MM.1S (cell line): Measurements from ENCODE around the gene RPS14.
"Not testable (repeated sequence)": the region's sequence is repeated elsewhere in the genome, so short reads cannot be mapped to it uniquely, and the experiment has no call there.

Experiments
- DNase-seq: peaks from one replicate; pipeline ENCODE4 v3.0.0-alpha.2; 2015
- H2AFZ ChIP-seq: fragments of 300-600 bp; sonication (generic); 2 replicates; pipeline ENCODE4 v1.6.0; 2016; ENCODE audit warnings: antibody characterized with exemption, low read length
- H3F3A ChIP-seq: fragments of 300-600 bp; sonication (generic); 2 replicates; pipeline ENCODE4 v1.6.1; 2016; ENCODE audit warnings: mild to moderate bottlenecking, antibody characterized with exemption, low read length, moderate library complexity, mixed read lengths; ENCODE audit not compliant: insufficient read depth
- H3K27ac ChIP-seq: fragments of 300-600 bp; sonication (generic); 2 replicates; pipeline ENCODE4 v1.5.1; 2016; ENCODE audit warnings: mild to moderate bottlenecking, low read length
- H3K27me3 ChIP-seq: fragments of 300-600 bp; sonication (generic); replicated peaks from 2 replicates; pipeline ENCODE4 v1.6.0; 2016; ENCODE audit warnings: low read length; ENCODE audit not compliant: insufficient read depth
- H3K36me3 ChIP-seq: fragments of 300-600 bp; sonication (generic); replicated peaks from 2 replicates; pipeline ENCODE4 v1.6.1; 2016; ENCODE audit warnings: mild to moderate bottlenecking, low read length, mixed read lengths; ENCODE audit not compliant: insufficient read depth
- H3K4me1 ChIP-seq: fragments of 300-600 bp; sonication (generic); 2 replicates; pipeline ENCODE4 v1.6.1; 2016; ENCODE audit warnings: low read length, mixed read lengths
- H3K4me2 ChIP-seq: fragments of 300-600 bp; sonication (generic); 2 replicates; pipeline ENCODE4 v1.6.0; 2016; ENCODE audit warnings: low read depth, low read length
- H3K4me3 ChIP-seq: fragments of 300-600 bp; sonication (generic); 2 replicates; pipeline ENCODE4 v1.5.1; 2016; ENCODE audit warnings: low read length, mixed read lengths
- H3K79me2 ChIP-seq: fragments of 300-600 bp; sonication (generic); 2 replicates; pipeline ENCODE4 v1.6.1; 2016; ENCODE audit warnings: mixed run types, low read length, mixed read lengths
- H3K9ac ChIP-seq: fragments of 300-600 bp; sonication (generic); 2 replicates; pipeline ENCODE4 v1.6.1; 2016; ENCODE audit warnings: low read length, mixed read lengths
- H3K9me2 ChIP-seq: fragments of 300-600 bp; sonication (generic); replicated peaks from 2 replicates; pipeline ENCODE4 v1.6.1; 2016; ENCODE audit warnings: mild to moderate bottlenecking, low read length, mixed read lengths; ENCODE audit not compliant: insufficient read depth
- H3K9me3 ChIP-seq: fragments of 300-600 bp; sonication (generic); replicated peaks from 2 replicates; pipeline ENCODE4 v1.6.1; 2016; ENCODE audit warnings: mild to moderate bottlenecking, low read length, mixed read lengths; ENCODE audit not compliant: insufficient read depth
- H4K20me1 ChIP-seq: fragments of 300-600 bp; sonication (generic); 2 replicates; pipeline ENCODE4 v1.6.1; 2016; ENCODE audit warnings: mild to moderate bottlenecking, low read length, moderate library complexity, mixed read lengths; ENCODE audit not compliant: insufficient read depth
- EZH2 ChIP-seq: fragments of 300-600 bp; sonication (generic); optimal IDR thresholded peaks from 2 replicates; pipeline ENCODE3; 2017; ENCODE audit warnings: low read depth, mild to moderate bottlenecking, antibody characterized with exemption, low read length, mixed read lengths
- EZH2phosphoT487 ChIP-seq: fragments of 300-600 bp; sonication (generic); IDR thresholded peaks from 2 replicates; pipeline ENCODE4 v1.6.1; 2018; ENCODE audit warnings: antibody characterized with exemption, low read length
- TF ChIP-seq, protein P1 (sequence below): fragments of 300-600 bp; sonication (generic); IDR thresholded peaks from 2 replicates; pipeline ENCODE4 v1.5.1; 2016; ENCODE audit warnings: antibody characterized with exemption, low read length, mixed read lengths

The RPS14 gene

GRCh38 chr5:150484964-150485692 is 35.6 kb upstream of the RPS14 start:
- H3K9me3 ChIP-seq, result no peaks in the 10 kb centered on the region

DNA sequence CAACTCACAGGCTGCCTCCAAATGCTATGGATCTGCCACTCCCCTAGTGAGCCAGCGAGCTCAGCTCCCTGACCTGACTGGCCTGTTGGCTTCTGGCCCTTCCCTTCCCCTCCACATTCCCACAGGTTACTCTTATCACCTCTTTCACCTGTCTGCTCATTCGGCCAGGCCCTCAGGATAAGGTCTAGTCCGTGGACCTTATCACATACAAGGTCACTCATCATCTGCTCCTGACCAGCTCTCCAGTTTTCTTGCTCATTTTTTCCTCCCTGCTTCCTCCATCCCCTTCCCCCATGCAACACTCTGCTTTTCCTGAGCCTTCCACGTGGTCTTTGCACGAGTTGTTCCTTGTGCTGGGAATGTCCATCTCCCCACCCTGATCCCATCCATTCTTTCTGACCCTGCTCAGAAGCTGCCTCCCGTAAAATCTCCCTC is 32.5 kb upstream of the RPS14 start:
- Histone ChIP-seq H3K4me1 (peaks cover 25% of the 10 kb centered on the region), H3K79me2 (peaks cover 5% of the 10 kb centered on the region), H3K9me2 (no peaks in the 10 kb centered on the region), H3K9ac (no peak overlapping the region), H3F3A (peaks cover 18% of the 10 kb centered on the region), H3K27ac (no peak overlapping the region), H3K27me3 (no peaks in the 10 kb centered on the region), H3K9me3 (no peaks in the 10 kb centered on the region), H4K20me1 (no peaks in the 10 kb centered on the region), H2AFZ (no peak overlapping the region), H3K36me3 (no peaks in the 10 kb centered on the region), H3K4me2 (no peak overlapping the region), H3K4me3 (no peak overlapping the region)
- no peak for DNase-seq
- no peak for TF ChIP-seq EZH2phosphoT487
- TF ChIP-seq, protein P1, sequence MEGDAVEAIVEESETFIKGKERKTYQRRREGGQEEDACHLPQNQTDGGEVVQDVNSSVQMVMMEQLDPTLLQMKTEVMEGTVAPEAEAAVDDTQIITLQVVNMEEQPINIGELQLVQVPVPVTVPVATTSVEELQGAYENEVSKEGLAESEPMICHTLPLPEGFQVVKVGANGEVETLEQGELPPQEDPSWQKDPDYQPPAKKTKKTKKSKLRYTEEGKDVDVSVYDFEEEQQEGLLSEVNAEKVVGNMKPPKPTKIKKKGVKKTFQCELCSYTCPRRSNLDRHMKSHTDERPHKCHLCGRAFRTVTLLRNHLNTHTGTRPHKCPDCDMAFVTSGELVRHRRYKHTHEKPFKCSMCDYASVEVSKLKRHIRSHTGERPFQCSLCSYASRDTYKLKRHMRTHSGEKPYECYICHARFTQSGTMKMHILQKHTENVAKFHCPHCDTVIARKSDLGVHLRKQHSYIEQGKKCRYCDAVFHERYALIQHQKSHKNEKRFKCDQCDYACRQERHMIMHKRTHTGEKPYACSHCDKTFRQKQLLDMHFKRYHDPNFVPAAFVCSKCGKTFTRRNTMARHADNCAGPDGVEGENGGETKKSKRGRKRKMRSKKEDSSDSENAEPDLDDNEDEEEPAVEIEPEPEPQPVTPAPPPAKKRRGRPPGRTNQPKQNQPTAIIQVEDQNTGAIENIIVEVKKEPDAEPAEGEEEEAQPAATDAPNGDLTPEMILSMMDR, result no peak
- TF ChIP-seq EZH2, result no peak

More at GRCh38 chr5:150484964-150485692, 35.6 kb upstream of the RPS14 start:
- Histone ChIP-seq H3F3A (peaks cover 13% of the 10 kb centered on the region), H3K27ac (no peak overlapping the region), H4K20me1 (no peaks in the 10 kb centered on the region), H3K79me2 (peaks cover 32% of the 10 kb centered on the region), H2AFZ (peak overlapping the region; percentile 73), H3K9ac (peak overlapping the region; percentile 83; the same call in 1 of the 2 replicates), H3K9me2 (no peaks in the 10 kb centered on the region), H3K27me3 (no peaks in the 10 kb centered on the region), H3K4me2 (peak overlapping the region; percentile 67; the same call in 1 of the 2 replicates), H3K4me3 (peak overlapping the region; percentile 82), H3K4me1 (peaks cover 34% of the 10 kb centered on the region), H3K36me3 (no peaks in the 10 kb centered on the region)
- DNase-seq, result no peak
- TF ChIP-seq EZH2phosphoT487, result no peak

GRCh38 chr5:150481708-150481965 is 32.1 kb upstream of the RPS14 start:
- H3K4me1 ChIP-seq, result peaks cover 29% of the 10 kb centered on the region
- no peaks in the 10 kb centered on the region for H4K20me1 ChIP-seq
- H3K9me3 ChIP-seq, result no peaks in the 10 kb centered on the region
- H3K9ac ChIP-seq, result no peak overlapping the region
- no peak overlapping the region for H3K27ac ChIP-seq
- peaks cover 2% of the 10 kb centered on the region for H3K79me2 ChIP-seq
- TF ChIP-seq, protein P1, result no peak
- TF ChIP-seq EZH2phosphoT487 (no peak), EZH2 (no peak)
- no peak overlapping the region for H2AFZ ChIP-seq
- no peaks in the 10 kb centered on the region for H3K27me3 ChIP-seq
- no peak overlapping the region for H3K4me2 ChIP-seq
- H3F3A ChIP-seq, result peaks cover 19% of the 10 kb centered on the region
- H3K9me2 ChIP-seq, result no peaks in the 10 kb centered on the region
- H3K4me3 ChIP-seq, result no peak overlapping the region
- no peak for DNase-seq
- H3K36me3 ChIP-seq, result no peaks in the 10 kb centered on the region

GRCh38 chr5:150479416-150479815 is 29.9 kb upstream of the RPS14 start:
- H3K4me3 ChIP-seq, result no peak overlapping the region
- peaks cover 33% of the 10 kb centered on the region for H3K4me1 ChIP-seq
- H3K9ac ChIP-seq, result no peak overlapping the region
- no peaks in the 10 kb centered on the region for H3K27me3 ChIP-seq
- no peak overlapping the region for H3K4me2 ChIP-seq
- H3K79me2 ChIP-seq, result no peaks in the 10 kb centered on the region
- H3K9me3 ChIP-seq, result no peaks in the 10 kb centered on the region
- no peaks in the 10 kb centered on the region for H3K36me3 ChIP-seq
- H4K20me1 ChIP-seq, result no peaks in the 10 kb centered on the region
- H3K9me2 ChIP-seq, result no peaks in the 10 kb centered on the region
- peaks cover 22% of the 10 kb centered on the region for H3F3A ChIP-seq
- DNase-seq, result no peak
- no peak overlapping the region for H2AFZ ChIP-seq
- H3K27ac ChIP-seq, result no peak overlapping the region; the same call in 1 of the 2 replicates
- TF ChIP-seq, protein P1, result no peak
- TF ChIP-seq EZH2phosphoT487, result no peak

- not testable (repeated sequence) for H3K27me3 ChIP-seq, H3K9me2 ChIP-seq, H4K20me1 ChIP-seq, H3K79me2 ChIP-seq, H3K36me3 ChIP-seq, H3K9me3 ChIP-seq
- peak overlapping the region; percentile 83 for H3K27ac ChIP-seq
- peaks cover 33% of the 10 kb centered on the region for H3K4me1 ChIP-seq
- H3K4me2 ChIP-seq, result peak overlapping the region; percentile 95
- peak overlapping the region; percentile 57 for H3K4me3 ChIP-seq
- H2AFZ ChIP-seq, result peak overlapping the region; percentile 46; the same call in 1 of the 2 replicates
- peaks cover 22% of the 10 kb centered on the region for H3F3A ChIP-seq
- peak; percentile 66 for DNase-seq
- peak overlapping the region; percentile 65 for H3K9ac ChIP-seq
Observed at GRCh38 chr5:150476568-150476967, 27.0 kb upstream of the RPS14 start.
